GM12801 (cell line): ENCODE data around the gene C12orf76.

Experiments
- CTCF ChIP-seq: IDR thresholded peaks from one replicate; pipeline ENCODE4 v1.5.1; 2011; ENCODE audit warnings: control low read depth; ENCODE audit not compliant: insufficient read length; ENCODE audit errors: extremely low read depth

Gene C12orf76

GRCh38 chr12:110002676-110003515, 45.4 kb downstream of the C12orf76 start:
- TF ChIP-seq CTCF = no peak

GRCh38 chr12:110001596-110001995, 46.7 kb downstream of the C12orf76 start:
- TF ChIP-seq CTCF = no peak

- no peak for TF ChIP-seq CTCF
Measured at GRCh38 chr12:109999983-110000505, 48.3 kb downstream of the C12orf76 start.

- TF ChIP-seq CTCF = no peak
Measured at GRCh38 chr12:109999649-109999971, 48.7 kb downstream of the C12orf76 start.

- TF ChIP-seq CTCF = no peak
Measured at GRCh38 chr12:109998904-109999648, 49.2 kb downstream of the C12orf76 start, which contains the start of gene ANKRD13A. ANKRD13A (plus strand) TSS chr12:109999430; CDS start chr12:109999689, 259 bp downstream.

GRCh38 chr12:109998241-109998903, 50.0 kb downstream of the C12orf76 start:
- TF ChIP-seq CTCF = no peak

- no peak for TF ChIP-seq CTCF
Measured at GRCh38 chr12:109997393-109997792, 50.9 kb downstream of the C12orf76 start.
